ENCODE results near the gene ORC4.
A peak's percentile ranks its signal among the peaks of the same experiment; 100 is the strongest.

Gene ORC4

GRCh38 chr2:148020111-148021058 lies at the start of gene ORC4:
Gene ORC4, minus strand, starts transcription at chr2:148020737. Its CDS starts 44,779 bp downstream, at chr2:147975958.
- peak; percentile 98 for DNase-seq

GRCh38 chr2:148067801-148068200 lies 47.3 kb upstream of the ORC4 start:
- DNase-seq, result no peak

- DNase-seq, result no peak
Observed at GRCh38 chr2:148065936-148066335, 45.4 kb upstream of the ORC4 start.

GRCh38 chr2:148063633-148064032 lies 43.1 kb upstream of the ORC4 start:
- DNase-seq, result no peak

- DNase-seq, result no peak
Observed at GRCh38 chr2:148058641-148059040, 38.1 kb upstream of the ORC4 start.

GRCh38 chr2:148052687-148053086 lies 32.1 kb upstream of the ORC4 start:
- DNase-seq, result no peak

GRCh38 chr2:148049284-148049683 lies 28.7 kb upstream of the ORC4 start:
- DNase-seq, result no peak

- no peak for DNase-seq
Observed at GRCh38 chr2:148048475-148049221, 28.1 kb upstream of the ORC4 start.

- no peak for DNase-seq
Observed at GRCh38 chr2:148046802-148047201, 26.3 kb upstream of the ORC4 start.

- DNase-seq, result no peak
Observed at GRCh38 chr2:148044322-148044721, 23.8 kb upstream of the ORC4 start.

- DNase-seq, result no peak
Observed at GRCh38 chr2:148042219-148042618, 21.7 kb upstream of the ORC4 start.

GRCh38 chr2:148039783-148040182 lies 19.2 kb upstream of the ORC4 start:
- DNase-seq, result no peak

GRCh38 chr2:148032215-148032614 lies 11.7 kb upstream of the ORC4 start:
- no peak for DNase-seq

- DNase-seq, result no peak
Observed at GRCh38 chr2:148031152-148031551, 10.6 kb upstream of the ORC4 start.

- DNase-seq, result no peak
Observed at GRCh38 chr2:148028781-148029180, 8.2 kb upstream of the ORC4 start.

- no peak for DNase-seq
Observed at GRCh38 chr2:148027822-148028221, 7.3 kb upstream of the ORC4 start.

GRCh38 chr2:148026573-148026972 lies 6.0 kb upstream of the ORC4 start:
- DNase-seq, result no peak

- DNase-seq, result peak; percentile 39
Observed at GRCh38 chr2:148023861-148024260, 3.3 kb upstream of the ORC4 start.

GRCh38 chr2:148022882-148023281 lies 2.3 kb upstream of the ORC4 start:
- DNase-seq, result no peak

GRCh38 chr2:148022351-148022750 lies 1.8 kb upstream of the ORC4 start:
- no peak for DNase-seq

- no peak for DNase-seq
Observed at GRCh38 chr2:148021886-148022285, 1.3 kb upstream of the ORC4 start.

- DNase-seq, result peak; percentile 78
Observed at GRCh38 chr2:148021059-148021861, 723 bp upstream of the ORC4 start, which contains the start of gene MBD5. Gene MBD5, plus strand, starts transcription at chr2:148021091.

- DNase-seq, result no peak
Observed at GRCh38 chr2:148014616-148015015, 5.9 kb downstream of the ORC4 start.

Data from CD4-positive, alpha-beta T cell treated with Interleukin-10 for 1 hour (primary cell).